Peyer's patch (tissue), 4 donors: Measurements from ENCODE around the gene POP5. TPM values are rescaled to one million over a fixed set of nuclear protein-coding genes. Genes with fewer than 3 reads are reported as not detected.

Source experiments
- DNase-seq, 3 donors: peaks; one replicate each; pipeline ENCODE4 v3.0.0-alpha.2; 2017 to 2019
- H3K27ac ChIP-seq, 4 donors: fragments of 200-600 bp; sonication (generic); one replicate each; pipeline ENCODE4 v1.5.1; 2016 to 2019
- H3K27me3 ChIP-seq, 2 donors: fragments of 200-600 bp; sonication (generic); one replicate each; pipeline ENCODE4 v1.5.1; 2019
- H3K36me3 ChIP-seq, 3 donors: fragments of 200-600 bp; sonication (generic); one replicate each; pipeline ENCODE4 v1.5.1; 2016 to 2019
- H3K4me1 ChIP-seq, 4 donors: fragments of 200-600 bp; sonication (generic); one replicate each; pipeline ENCODE4 v1.5.1; 2016 to 2019
- H3K4me3 ChIP-seq, 4 donors: fragments of 200-600 bp; sonication (generic); 1 replicate in 3 of 4; 2 replicates in 1 of 4; pipeline ENCODE4 v1.5.1; 2016 to 2019; ENCODE audit warnings: mild to moderate bottlenecking in 1 of 4
- H3K9me3 ChIP-seq, 4 donors: fragments of 200-600 bp; sonication (generic); one replicate each; pipeline ENCODE4 v1.5.1; 2016 to 2019; ENCODE audit warnings: mild to moderate bottlenecking in 1 of 4
- CTCF ChIP-seq, 6 experiments: fragments of 450-650 bp in 4 of 6; fragments of 200-600 bp in 2 of 6; sonication (generic) in 1 of 6; IDR thresholded peaks; one replicate each; pipeline ENCODE4 v1.5.1; 2017 to 2019; ENCODE audit warnings: antibody characterized with exemption in 6 of 6, mild to moderate bottlenecking in 3 of 6, moderate library complexity in 1 of 6
- POLR2A ChIP-seq, 2 donors: fragments of 450-650 bp; IDR thresholded peaks; one replicate each; pipeline ENCODE4 v1.5.1; 2017; ENCODE audit warnings: antibody characterized with exemption in 2 of 2, mild to moderate bottlenecking in 2 of 2, moderate library complexity in 2 of 2
- total RNA-seq, 4 donors: library from RNA; depleted of rRNA; stranded (reverse); fragments of >200 nt; gene quantifications; one replicate each; pipeline ENCODE4 v1.1.0, GENCODE V29; 2016

Gene POP5
- total RNA-seq, 4 donors from 2014 or later = 22.5 to 75.9 (median 48.8) TPM

DNA sequence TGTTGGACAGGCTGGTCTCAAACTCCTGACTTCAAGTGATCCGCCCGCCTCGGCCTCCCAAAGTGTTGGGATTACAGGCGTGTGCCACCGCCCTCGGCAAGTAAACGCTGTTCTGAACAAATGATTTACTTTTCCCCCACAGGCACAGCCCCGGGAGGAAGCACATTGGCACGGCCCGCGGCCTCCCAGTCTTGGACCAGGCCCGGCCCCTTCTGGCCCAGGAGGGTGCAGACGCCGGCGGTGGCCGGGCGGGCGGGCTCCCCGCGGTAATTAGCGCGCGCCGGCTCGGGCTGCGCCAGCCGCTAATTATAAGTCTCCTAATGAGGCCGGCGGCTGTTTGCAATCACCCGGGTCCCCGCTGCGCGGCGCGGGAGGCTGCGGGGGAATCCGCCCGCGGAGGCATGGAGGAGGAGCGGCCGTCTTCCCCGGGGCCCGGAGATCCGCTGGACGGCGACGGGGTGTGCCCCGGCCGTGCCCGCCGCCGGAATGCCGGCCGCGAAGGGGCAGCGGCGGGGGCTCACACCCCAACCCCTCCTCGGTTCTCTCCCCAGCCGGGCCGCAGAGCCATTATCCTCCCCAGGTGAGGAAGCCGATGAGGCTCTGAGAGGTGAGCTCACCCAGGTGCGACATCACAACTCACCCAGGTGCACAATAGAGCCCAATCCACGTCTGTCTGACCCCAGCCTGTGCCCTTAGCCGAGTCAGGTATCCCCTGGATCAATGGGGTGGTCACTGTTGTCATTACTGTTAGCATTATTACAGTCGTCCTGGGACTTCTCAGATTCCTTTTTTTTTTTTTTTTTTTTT is 3.3 kb upstream of the POP5 start:
- H3K27ac ChIP-seq = peak overlapping the region in 3 of 4 donors; percentile 0 to 56 (median 42)
- TF ChIP-seq POLR2A (IDR thresholded peaks at IDR 0.05) = no peak
- peak in 5 of 6 experiments; percentile 10 to 68 (median 58) for TF ChIP-seq CTCF (IDR thresholded peaks at IDR 0.05)
- H3K27me3 ChIP-seq = no peaks in the 10 kb centered on the region
- peaks cover 0 to 3% (median 0%) of the 10 kb centered on the region in 3 donors for H3K36me3 ChIP-seq
- no peaks in the 10 kb centered on the region for H3K9me3 ChIP-seq
- H3K4me3 ChIP-seq = peak overlapping the region; percentile 31 to 57 (median 48)
- peak; percentile 30 to 84 (median 83) for DNase-seq
- peaks cover 0 to 27% (median 10%) of the 10 kb centered on the region in 4 donors for H3K4me1 ChIP-seq

DNA sequence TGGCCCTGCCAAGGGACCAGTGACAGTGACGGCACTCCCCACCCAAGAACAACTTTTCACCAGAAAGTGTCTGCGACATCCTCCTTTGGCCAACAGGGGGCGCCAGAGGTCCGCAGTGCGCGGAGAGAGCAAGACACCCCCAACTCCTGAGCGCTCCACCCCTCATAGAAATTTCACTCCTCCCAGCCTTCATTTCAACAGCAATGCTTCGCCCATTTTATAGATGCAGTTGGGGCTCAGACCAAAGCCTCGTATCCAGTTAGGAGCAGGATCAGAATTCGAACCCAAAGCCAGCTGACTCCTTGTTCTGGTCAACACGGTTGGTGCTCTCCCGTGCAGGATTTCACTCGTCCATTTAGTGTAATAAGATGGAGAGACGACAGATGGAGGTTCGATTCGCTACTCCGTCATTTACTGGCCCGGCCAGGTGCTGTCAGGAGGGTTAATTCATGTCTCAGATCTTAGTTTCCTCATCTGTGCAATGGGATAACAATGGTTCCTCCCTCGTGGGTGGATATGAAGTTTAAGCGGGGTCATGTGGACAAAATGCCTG is 2.4 kb upstream of the POP5 start:
- no peak overlapping the region for H3K4me3 ChIP-seq

DNA sequence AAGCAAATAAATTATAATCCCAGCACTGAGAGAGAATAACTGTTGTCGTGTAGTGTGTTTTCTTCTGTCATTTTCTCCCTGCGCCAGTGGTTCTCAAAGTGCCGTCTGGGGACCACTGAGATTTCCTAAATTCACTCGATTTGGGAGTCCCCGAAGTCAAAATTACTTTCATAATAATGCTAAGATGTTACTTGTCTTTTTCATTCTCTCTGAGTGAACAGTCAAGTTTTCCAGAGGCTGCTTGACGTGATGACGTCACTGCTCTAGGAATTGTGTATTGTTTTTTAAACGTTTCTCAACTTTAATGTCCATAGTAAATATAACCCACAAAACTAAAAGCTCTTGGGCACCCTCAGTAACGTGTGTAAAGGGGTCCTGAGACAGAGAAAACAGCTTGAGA is 796 bp upstream of the POP5 start:
- Histone ChIP-seq H3K27ac (peak overlapping the region; percentile 44 to 86 (median 67)), H3K36me3 (peaks cover 0 to 29% (median 0%) of the 10 kb centered on the region in 3 donors), H3K4me3 (peak overlapping the region; percentile 79 to 90 (median 84))

More for the DNA sequence above, 2.4 kb upstream of the POP5 start:
- Histone ChIP-seq H3K27ac (no peak overlapping the region), H3K4me1 (peaks cover 0 to 27% (median 10%) of the 10 kb centered on the region in 4 donors), H3K36me3 (peaks cover 0 to 13% (median 0%) of the 10 kb centered on the region in 3 donors), H3K27me3 (no peaks in the 10 kb centered on the region), H3K9me3 (no peaks in the 10 kb centered on the region)
- DNase-seq = peak; percentile 74 to 89 (median 80)
- no peak for TF ChIP-seq POLR2A (IDR thresholded peaks at IDR 0.05)
- peak; percentile 76 to 90 (median 84) for TF ChIP-seq CTCF (IDR thresholded peaks at IDR 0.05)

DNA sequence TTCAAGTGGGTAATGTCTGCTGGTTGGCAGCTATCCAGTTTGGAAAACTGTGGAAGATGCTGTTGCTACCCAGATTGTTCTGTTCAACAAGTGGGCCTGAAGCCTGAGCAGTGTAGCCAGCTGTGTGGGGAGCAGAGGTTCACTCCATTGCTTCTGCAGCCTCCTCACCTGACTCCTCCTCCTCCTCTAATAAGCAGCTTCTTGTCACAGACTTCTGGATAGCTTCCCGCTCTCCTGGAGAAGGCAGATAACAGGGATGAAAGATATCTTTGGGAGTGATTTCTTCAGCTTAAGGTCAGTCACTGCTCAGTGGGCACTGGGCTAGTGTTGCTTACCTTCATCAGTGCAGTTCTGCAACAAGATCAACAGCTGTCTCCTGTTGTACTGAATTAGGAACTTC is 2.0 kb downstream of the POP5 start:
- no peak for TF ChIP-seq POLR2A (IDR thresholded peaks at IDR 0.05)
- TF ChIP-seq CTCF (IDR thresholded peaks at IDR 0.05) = no peak
- Histone ChIP-seq H3K27ac (no peak overlapping the region), H3K36me3 (peaks cover 0 to 57% (median 0%) of the 10 kb centered on the region in 3 donors), H3K4me3 (no peak overlapping the region), H3K4me1 (peaks cover 0 to 27% (median 4%) of the 10 kb centered on the region in 4 donors), H3K27me3 (no peaks in the 10 kb centered on the region), H3K9me3 (no peaks in the 10 kb centered on the region)
- DNase-seq = no peak

More for the DNA sequence above, 796 bp upstream of the POP5 start:
- H3K27me3 ChIP-seq = no peaks in the 10 kb centered on the region
- DNase-seq = no peak
- H3K4me1 ChIP-seq = peaks cover 0 to 27% (median 10%) of the 10 kb centered on the region in 4 donors
- H3K9me3 ChIP-seq = no peaks in the 10 kb centered on the region
- no peak for TF ChIP-seq CTCF (IDR thresholded peaks at IDR 0.05)
- no peak for TF ChIP-seq POLR2A (IDR thresholded peaks at IDR 0.05)

DNA sequence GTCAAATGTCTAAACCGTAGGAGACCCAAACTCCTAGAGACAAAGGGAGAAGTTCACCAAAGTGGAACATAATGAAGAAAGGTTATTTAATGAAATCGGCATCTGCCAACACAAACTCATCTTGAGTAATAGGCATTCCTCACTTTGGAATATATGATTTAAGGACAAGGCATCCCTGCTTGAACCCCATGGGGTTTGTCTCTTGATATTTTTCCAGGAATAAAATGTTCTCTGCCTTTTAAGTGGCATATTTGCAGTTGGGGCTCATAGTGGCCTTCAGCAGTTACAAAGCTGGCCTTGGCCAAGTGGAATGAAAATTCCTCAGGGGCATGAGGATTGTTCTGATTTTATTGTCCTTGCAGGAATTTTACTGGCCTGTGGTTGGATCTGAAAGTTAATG is 7.1 kb downstream of the POP5 start:
- no peak for DNase-seq
- Histone ChIP-seq H3K27ac (no peak overlapping the region), H3K4me3 (no peak overlapping the region), H3K36me3 (peaks cover 0 to 100% (median 0%) of the 10 kb centered on the region in 3 donors), H3K9me3 (no peaks in the 10 kb centered on the region), H3K4me1 (no peaks in the 10 kb centered on the region), H3K27me3 (no peaks in the 10 kb centered on the region)
- TF ChIP-seq POLR2A (IDR thresholded peaks at IDR 0.05) (no peak), CTCF (IDR thresholded peaks at IDR 0.05) (no peak)
